Effector memory CD8-positive, alpha-beta T cell (primary cell): ENCODE measurements around the gene DYRK4.

Source experiments
- ATAC-seq: fragments of 150-1000 bp; cut with Tn5 transposase; replicated peaks from 2 replicates; pipeline ENCODE4 v1.10.0; 2021; ENCODE audit warnings: mild to moderate bottlenecking, moderate library complexity
- DNase-seq, 3 experiments: peaks; one replicate each; pipeline ENCODE4 v3.0.0; 2021
- H3K27ac Mint-ChIP-seq, 2 donors: one replicate each; pipeline ENCODE4 v1.8.0; 2022; ENCODE audit warnings: mild to moderate bottlenecking in 2 of 2, mixed read lengths in 2 of 2, moderate library complexity in 2 of 2
- H3K27me3 Mint-ChIP-seq, 2 donors: one replicate each; pipeline ENCODE4 v1.8.0; 2022; ENCODE audit warnings: mixed read lengths in 2 of 2
- H3K36me3 Mint-ChIP-seq: one replicate; pipeline ENCODE4 v1.8.0; 2022; ENCODE audit warnings: mild to moderate bottlenecking, moderate library complexity, mixed read lengths; ENCODE audit not compliant: insufficient read depth
- H3K4me1 Mint-ChIP-seq, 2 donors: one replicate each; pipeline ENCODE4 v1.8.0; 2022; ENCODE audit warnings: low read depth in 2 of 2, mixed read lengths in 2 of 2
- H3K4me3 Mint-ChIP-seq, 2 donors: one replicate each; pipeline ENCODE4 v1.8.0; 2022; ENCODE audit warnings: mild to moderate bottlenecking in 2 of 2, mixed read lengths in 2 of 2, moderate library complexity in 2 of 2
- H3K9me3 Mint-ChIP-seq, 2 donors: one replicate each; pipeline ENCODE4 v1.8.0; 2022; ENCODE audit warnings: mixed read lengths in 2 of 2

Gene DYRK4

DNA sequence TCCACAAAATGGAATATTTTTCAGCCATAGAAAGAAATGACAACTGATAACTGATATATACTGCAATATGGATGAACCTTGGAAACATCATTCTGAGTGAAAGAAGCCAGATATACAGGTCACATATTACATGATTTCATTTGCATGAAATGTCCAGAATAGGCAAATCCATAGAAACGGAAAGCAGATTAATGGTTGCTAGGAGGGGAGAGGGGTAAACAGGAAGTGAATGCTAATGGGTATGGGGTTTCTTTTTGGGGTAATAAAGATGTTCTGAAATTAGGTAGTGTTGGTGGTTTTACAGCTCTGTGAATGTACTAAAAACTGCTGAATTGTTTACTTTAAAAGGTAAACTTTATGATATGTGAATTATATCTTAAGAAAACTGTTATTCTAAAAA is 16.8 kb upstream of the DYRK4 start:
- Mint-ChIP-seq H3K27ac (no peak overlapping the region), H3K4me1 (no peaks in the 10 kb centered on the region), H3K4me3 (no peak overlapping the region), H3K27me3 (no peaks in the 10 kb centered on the region), H3K36me3 (no peaks in the 10 kb centered on the region), H3K9me3 (no peaks in the 10 kb centered on the region)
- ATAC-seq: no peak
- no peak for DNase-seq

DNA sequence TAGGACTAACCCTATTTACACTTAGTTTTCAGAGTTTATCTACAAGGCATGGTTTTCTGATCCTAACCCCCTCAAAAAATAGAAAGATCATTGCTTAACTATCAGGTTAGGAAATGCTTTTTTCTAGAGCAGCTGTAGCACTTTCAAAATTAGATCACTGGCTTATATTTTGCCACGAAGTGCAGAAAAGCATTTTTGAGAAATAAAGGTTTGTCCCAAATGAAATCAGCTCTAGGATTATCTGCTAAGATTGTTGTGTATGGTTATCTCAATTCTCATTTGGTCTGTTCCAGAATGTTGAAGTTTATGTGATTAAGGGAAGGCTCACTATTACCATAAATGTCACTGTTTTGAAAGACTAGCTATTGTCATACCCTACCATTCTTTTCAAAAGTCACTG is 9.8 kb upstream of the DYRK4 start:
- Mint-ChIP-seq H3K4me3 (no peak overlapping the region), H3K27me3 (no peaks in the 10 kb centered on the region), H3K36me3 (no peaks in the 10 kb centered on the region), H3K27ac (no peak overlapping the region), H3K4me1 (no peaks in the 10 kb centered on the region), H3K9me3 (no peaks in the 10 kb centered on the region)
- DNase-seq: no peak
- no peak for ATAC-seq

DNA sequence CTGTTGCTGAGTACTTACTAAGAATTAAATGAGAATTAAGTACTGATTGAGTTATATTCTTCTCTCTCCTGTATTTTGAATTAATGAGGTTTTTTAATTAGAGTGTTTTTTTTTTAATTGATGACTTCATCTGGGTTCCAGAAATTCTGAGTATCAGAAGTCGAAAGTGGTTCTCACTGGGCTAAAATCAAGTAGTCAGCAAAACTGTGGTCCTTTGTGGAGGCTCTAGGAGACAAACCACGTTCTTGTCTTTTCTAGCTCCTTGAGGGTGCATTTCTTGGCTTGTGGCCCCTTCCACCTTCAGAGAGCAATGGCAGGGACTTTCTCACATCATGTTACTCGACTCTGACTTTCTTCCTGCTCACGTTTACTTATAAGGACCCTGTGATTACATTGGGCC is 8.1 kb upstream of the DYRK4 start:
- ATAC-seq: no peak
- Mint-ChIP-seq H3K4me1 (no peaks in the 10 kb centered on the region), H3K9me3 (no peaks in the 10 kb centered on the region), H3K27ac (no peak overlapping the region), H3K36me3 (no peaks in the 10 kb centered on the region), H3K27me3 (no peaks in the 10 kb centered on the region), H3K4me3 (no peak overlapping the region)
- DNase-seq: no peak

DNA sequence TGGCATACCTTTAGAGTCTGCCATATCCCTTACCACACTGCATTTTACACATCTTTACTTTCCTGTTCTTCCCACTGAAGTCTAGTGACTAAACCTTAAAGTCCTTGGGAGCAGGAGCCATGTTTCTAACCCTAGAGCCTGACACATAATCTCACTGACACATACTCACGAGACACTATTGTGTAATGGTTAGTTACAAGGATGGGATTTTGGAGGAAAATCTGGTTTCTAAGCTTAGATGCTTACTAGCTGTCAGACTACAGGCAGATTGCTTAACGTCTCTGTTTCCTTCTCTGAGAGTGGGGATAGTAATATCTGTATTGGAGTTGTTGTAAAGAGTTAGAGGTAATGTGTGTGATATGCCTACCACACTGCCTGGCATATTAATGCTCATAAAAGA is 6.2 kb upstream of the DYRK4 start:
- peak overlapping the region in 1 of 2 donors; percentile 5 for H3K27ac Mint-ChIP-seq

DNA sequence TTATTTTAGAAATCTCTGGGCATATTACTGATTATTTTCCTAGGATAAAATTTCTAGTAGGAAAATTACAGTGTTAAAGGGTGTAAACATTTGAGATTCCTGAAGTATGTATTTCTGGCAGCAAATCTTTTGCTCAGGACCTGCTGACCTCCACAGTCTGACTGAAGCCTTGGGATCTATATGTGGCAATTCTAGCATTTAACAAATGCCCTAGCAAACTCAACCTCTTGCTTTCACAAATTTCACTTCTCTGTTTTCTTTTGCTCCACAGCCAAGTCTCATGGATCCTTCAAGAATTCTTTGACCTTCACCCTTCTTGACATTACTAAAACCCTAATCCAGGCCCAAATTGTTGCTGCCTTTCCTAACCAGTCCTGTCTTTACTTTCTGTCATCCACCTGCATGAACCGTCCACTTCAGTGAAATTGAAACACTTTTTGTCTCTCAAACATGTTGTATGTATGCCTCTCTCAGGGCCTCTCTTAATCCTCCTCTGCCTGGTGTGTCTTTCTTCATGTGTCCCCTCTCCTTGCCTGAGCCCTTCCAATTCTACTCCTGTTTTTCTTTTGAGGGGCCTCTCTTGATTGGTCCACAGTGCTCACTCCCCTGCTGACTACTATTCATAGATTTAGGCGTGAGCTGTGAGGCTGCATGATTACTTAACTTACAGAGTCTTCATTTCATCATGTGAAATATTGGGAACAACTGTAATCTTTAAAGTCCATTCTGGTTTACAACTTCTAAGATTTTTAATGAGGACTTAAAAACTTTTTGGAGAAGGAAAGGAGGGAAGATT is 5.1 kb upstream of the DYRK4 start:
- Mint-ChIP-seq H3K4me1 (no peaks in the 10 kb centered on the region), H3K9me3 (no peaks in the 10 kb centered on the region), H3K27me3 (no peaks in the 10 kb centered on the region), H3K36me3 (no peaks in the 10 kb centered on the region), H3K27ac (no peak overlapping the region), H3K4me3 (no peak overlapping the region)
- ATAC-seq (no peak), DNase-seq (no peak)

More for the DNA sequence above, 6.2 kb upstream of the DYRK4 start:
- no peaks in the 10 kb centered on the region for H3K4me1 Mint-ChIP-seq
- no peaks in the 10 kb centered on the region for H3K9me3 Mint-ChIP-seq
- H3K27me3 Mint-ChIP-seq: no peaks in the 10 kb centered on the region
- ATAC-seq: no peak
- DNase-seq: no peak
- H3K4me3 Mint-ChIP-seq: no peak overlapping the region
- no peaks in the 10 kb centered on the region for H3K36me3 Mint-ChIP-seq

DNA sequence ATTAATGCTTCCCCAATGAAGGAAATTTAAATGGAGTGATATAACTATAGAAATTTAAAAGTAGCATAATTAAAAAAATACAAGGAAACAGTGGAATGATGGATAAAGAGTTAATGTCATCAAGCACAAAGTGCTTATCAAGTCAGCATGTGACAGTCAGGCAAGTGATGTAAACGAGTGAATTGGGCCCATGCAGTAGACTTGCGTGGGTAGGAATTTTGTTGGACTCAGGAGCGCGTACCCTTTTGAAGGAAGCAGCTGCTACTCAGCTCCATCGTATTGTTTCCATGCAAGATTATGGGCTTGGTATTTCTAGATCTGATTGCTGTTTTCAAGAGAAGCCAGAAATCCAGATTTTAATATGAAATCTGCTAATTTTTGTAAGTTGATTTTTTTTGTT is 4.4 kb upstream of the DYRK4 start:
- ATAC-seq (no peak), DNase-seq (no peak)
- no peaks in the 10 kb centered on the region for H3K36me3 Mint-ChIP-seq
- no peaks in the 10 kb centered on the region for H3K4me1 Mint-ChIP-seq
- no peak overlapping the region for H3K27ac Mint-ChIP-seq
- peaks cover 0 to 5% of the 10 kb centered on the region in 2 donors for H3K27me3 Mint-ChIP-seq
- no peaks in the 10 kb centered on the region for H3K9me3 Mint-ChIP-seq
- H3K4me3 Mint-ChIP-seq: no peak overlapping the region

DNA sequence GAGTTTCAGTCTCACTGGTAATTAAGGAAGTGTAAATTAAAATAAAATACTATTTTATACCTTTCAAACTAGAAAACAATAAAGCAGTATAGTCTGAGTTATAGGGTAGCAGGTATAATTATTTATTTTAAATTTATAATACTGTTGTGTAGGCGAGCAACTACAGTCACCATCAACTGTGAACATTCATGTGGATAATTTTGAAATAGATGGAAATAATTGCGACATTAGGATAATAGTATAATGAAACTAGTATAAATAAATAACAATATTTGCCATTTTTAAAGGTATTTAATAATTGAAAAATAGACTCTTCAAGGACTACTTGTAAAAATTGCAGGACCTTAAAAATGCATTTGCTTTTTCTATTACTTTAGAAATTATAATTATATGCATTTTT is 3.8 kb upstream of the DYRK4 start:
- no peaks in the 10 kb centered on the region for H3K4me1 Mint-ChIP-seq
- H3K27ac Mint-ChIP-seq: no peak overlapping the region
- peaks cover 0 to 11% of the 10 kb centered on the region in 2 donors for H3K27me3 Mint-ChIP-seq
- H3K9me3 Mint-ChIP-seq: no peaks in the 10 kb centered on the region
- DNase-seq (no peak), ATAC-seq (no peak)
- no peaks in the 10 kb centered on the region for H3K36me3 Mint-ChIP-seq
- no peak overlapping the region for H3K4me3 Mint-ChIP-seq

DNA sequence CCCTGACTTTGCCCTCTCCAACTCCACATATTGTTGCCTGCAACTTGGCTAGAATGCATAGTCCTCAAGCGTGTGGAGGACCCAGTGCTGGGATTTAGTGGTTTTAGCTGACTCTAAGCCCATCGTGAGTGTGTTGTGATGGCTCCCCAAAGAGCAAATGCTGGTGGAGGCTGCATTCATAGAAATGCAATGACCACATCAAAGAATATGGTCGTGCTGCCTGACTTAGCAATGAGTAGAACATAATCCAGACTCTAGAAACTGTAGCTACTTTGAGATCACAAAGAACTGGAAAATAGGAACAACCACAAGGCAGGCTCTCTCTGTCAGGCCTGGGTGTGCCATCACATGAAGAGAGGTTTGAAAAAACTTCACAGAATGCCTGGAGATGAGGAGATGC is 1.3 kb downstream of the DYRK4 start:
- no peaks in the 10 kb centered on the region for H3K4me1 Mint-ChIP-seq
- H3K4me3 Mint-ChIP-seq: no peak overlapping the region
- no peak for DNase-seq

DNA sequence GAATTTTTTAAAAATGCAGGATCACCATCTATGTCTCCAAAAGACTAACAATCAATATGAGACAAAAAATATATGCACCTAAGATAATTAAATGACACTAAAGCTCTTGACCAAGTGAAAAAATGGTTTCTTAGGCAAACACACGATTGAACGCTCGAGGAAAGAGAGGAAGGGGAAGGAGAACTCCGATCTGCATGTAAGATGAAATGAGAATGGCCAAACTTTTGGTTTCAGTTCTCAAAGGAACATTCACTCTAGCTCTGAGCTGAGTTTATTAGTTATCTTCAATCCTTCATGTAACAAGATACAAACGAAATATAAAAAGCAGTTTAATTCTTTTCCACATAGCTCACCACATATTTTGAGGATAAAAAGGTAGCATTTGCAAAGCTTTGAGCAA is 2.8 kb downstream of the DYRK4 start:
- peak overlapping the region in 1 of 2 donors; percentile 25 for H3K4me3 Mint-ChIP-seq
- no peak for ATAC-seq
- peaks cover 0 to 27% of the 10 kb centered on the region in 2 donors for H3K27me3 Mint-ChIP-seq
- no peaks in the 10 kb centered on the region for H3K4me1 Mint-ChIP-seq
- no peak for DNase-seq
- no peak overlapping the region for H3K27ac Mint-ChIP-seq
- H3K9me3 Mint-ChIP-seq: no peaks in the 10 kb centered on the region
- no peaks in the 10 kb centered on the region for H3K36me3 Mint-ChIP-seq

More for the DNA sequence above, 1.3 kb downstream of the DYRK4 start:
- Mint-ChIP-seq H3K9me3 (no peaks in the 10 kb centered on the region), H3K36me3 (no peaks in the 10 kb centered on the region), H3K27me3 (peaks cover 0 to 27% of the 10 kb centered on the region in 2 donors), H3K27ac (no peak overlapping the region)
- ATAC-seq: no peak

DNA sequence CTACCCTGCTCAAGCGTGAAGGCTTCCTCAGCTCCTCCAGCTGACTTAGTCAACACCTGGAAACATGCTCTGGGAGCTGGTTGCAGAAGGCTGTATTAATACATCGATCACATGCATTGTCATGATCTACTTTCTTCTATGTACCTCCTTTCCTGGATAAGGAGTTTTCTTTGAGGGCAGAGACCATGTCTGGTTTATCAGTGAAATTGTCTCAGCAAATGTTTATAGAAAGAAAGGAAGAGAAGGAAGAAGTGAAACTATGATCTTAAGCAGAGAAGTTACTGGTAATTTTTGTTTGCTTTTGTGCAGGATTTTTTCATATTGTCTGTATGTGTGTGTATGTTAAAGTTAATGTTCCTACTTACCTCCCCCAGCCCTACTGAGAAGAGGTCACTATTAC is 4.5 kb downstream of the DYRK4 start:
- Mint-ChIP-seq H3K9me3 (no peaks in the 10 kb centered on the region), H3K4me3 (no peak overlapping the region), H3K27me3 (peaks cover 0 to 27% of the 10 kb centered on the region in 2 donors), H3K36me3 (no peaks in the 10 kb centered on the region), H3K4me1 (no peaks in the 10 kb centered on the region), H3K27ac (no peak overlapping the region)
- no peak for ATAC-seq
- no peak for DNase-seq

DNA sequence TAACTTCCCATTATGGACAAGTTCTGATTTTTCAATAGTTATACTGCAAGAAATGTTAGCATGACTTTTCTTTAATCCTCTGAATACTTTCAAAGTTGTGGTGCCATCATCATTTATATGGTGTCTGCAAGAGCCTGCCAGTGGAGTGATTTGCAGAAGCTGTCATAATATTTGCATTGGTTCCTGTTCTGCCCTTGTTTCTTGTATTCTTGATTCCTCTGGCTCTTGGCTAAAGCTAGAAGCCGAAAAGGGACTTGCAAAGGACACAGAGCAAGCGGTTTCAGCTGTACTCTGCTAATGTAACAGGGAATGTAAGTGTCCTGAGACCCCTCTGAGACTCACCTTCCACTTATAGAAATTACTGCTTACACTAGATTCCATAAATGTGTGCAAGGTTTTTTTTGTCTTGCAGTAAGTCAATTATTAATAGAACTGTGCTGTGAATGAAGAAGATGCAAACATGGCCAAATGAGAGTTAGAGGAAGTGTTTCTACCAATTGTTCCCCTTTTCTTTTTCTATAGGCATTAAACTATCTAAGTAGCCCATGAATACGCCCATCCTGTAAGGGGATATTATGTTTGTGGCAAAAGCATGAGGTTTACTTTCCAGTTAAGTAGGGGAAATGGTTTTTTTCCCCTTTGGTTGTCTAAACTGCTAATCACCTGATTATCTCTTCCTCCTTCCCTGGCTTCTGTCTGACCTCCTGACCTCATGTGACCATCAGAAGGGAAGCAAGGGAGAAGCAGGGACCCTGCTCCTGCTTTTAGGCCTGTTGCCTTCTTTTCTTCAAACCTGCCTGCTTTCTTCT is 5.3 kb downstream of the DYRK4 start:
- Mint-ChIP-seq H3K4me3 (no peak overlapping the region), H3K9me3 (no peaks in the 10 kb centered on the region), H3K4me1 (no peaks in the 10 kb centered on the region), H3K36me3 (no peaks in the 10 kb centered on the region), H3K27me3 (peaks cover 0 to 25% of the 10 kb centered on the region in 2 donors), H3K27ac (no peak overlapping the region)
- DNase-seq: no peak
- ATAC-seq: peak; percentile 22

DNA sequence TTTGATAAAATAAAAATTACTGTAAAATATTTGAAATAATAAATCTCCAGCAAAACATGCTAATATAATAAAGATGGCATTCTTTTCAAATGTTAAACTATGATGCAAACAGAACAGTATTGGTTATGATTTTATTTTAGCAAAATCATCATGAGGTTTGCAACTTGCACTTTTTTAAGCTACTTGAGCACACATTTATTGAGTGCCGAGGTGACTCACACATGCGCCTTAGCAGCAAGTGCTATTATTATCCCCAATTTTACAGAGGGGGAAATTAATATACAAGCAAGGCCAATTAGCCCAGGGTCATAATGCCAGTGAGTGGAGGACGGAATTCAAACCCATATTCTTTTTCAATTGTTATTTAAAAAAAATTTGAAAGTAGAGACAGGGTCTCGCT is 7.3 kb downstream of the DYRK4 start:
- Mint-ChIP-seq H3K4me1 (no peaks in the 10 kb centered on the region), H3K9me3 (no peaks in the 10 kb centered on the region), H3K36me3 (no peaks in the 10 kb centered on the region), H3K4me3 (no peak overlapping the region), H3K27ac (no peak overlapping the region), H3K27me3 (peaks cover 0 to 12% of the 10 kb centered on the region in 2 donors)
- DNase-seq (no peak), ATAC-seq (no peak)

DNA sequence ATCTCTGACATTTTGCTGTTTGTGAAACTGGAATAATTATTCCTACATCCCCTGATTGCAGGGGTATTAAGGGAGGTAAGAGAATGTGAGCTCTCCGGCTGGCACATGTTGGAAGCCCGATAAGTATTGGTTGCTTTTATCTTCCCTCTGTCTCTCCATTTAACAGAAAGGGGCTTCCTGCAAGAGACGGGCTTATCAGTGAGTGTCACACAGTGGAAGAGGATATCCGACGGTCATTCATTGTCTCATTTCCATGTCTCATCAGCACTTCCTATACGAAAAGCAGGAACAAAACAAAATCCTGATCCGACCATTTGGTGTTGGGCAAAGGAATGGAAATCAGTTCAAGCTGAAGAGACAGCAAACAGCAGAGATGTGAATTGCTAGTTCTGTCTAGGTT is 10.7 kb downstream of the DYRK4 start:
- ATAC-seq: no peak
- no peaks in the 10 kb centered on the region for H3K9me3 Mint-ChIP-seq
- H3K36me3 Mint-ChIP-seq: no peaks in the 10 kb centered on the region
- no peak overlapping the region for H3K4me3 Mint-ChIP-seq
- no peak for DNase-seq
- H3K27ac Mint-ChIP-seq: no peak overlapping the region
- no peaks in the 10 kb centered on the region for H3K4me1 Mint-ChIP-seq
- no peaks in the 10 kb centered on the region for H3K27me3 Mint-ChIP-seq
